Left lung (tissue), 10 donors: ENCODE measurements around the gene CCDC33. TPM values are rescaled to one million over a fixed set of nuclear protein-coding genes. Genes with fewer than 3 reads are reported as not detected.
A peak's percentile ranks its signal among the peaks of the same experiment; 100 is the strongest.

Experiments used
- ATAC-seq: fragments of 200-7000 bp; cut with Tn5 transposase; one replicate; pipeline ENCODE4 v1.9.1; 2020; ENCODE audit warnings: moderate library complexity
- DNase-seq, 4 donors: peaks; one replicate each; pipeline ENCODE4 v3.0.0-alpha.2; 2013 to 2020
- H3K27ac ChIP-seq, 2 donors: fragments of 200-600 bp; sonication (generic) in 1 of 2; one replicate each; pipeline versions ENCODE4 v1.5.0 to v1.8.0; 2020 to 2021
- H3K27me3 ChIP-seq, 2 donors: fragments of 200-600 bp; sonication (generic) in 1 of 2; one replicate each; pipeline versions ENCODE4 v1.5.0 to v1.8.0; 2020 to 2021
- H3K36me3 ChIP-seq, 2 donors: fragments of 200-600 bp; sonication (generic) in 1 of 2; one replicate each; pipeline versions ENCODE4 v1.5.0 to v1.8.0; 2020 to 2021
- H3K4me1 ChIP-seq, 2 donors: fragments of 200-600 bp; one replicate each; pipeline ENCODE4 v1.8.0; 2021
- H3K4me3 ChIP-seq, 2 donors: fragments of 200-600 bp; sonication (generic) in 1 of 2; one replicate each; pipeline versions ENCODE4 v1.5.0 to v1.8.0; 2020 to 2021; ENCODE audit warnings: mild to moderate bottlenecking in 1 of 2
- H3K9me3 ChIP-seq, 2 donors: fragments of 200-600 bp; sonication (generic) in 1 of 2; one replicate each; pipeline versions ENCODE4 v1.5.0 to v1.8.0; 2020 to 2021
- intact Hi-C, 2 donors: fragments of 100-400 bp; cut with DNase I; formaldehyde crosslinking; loops; one replicate each; pipeline versions ENCODE4 v1.11.2 to v1.14.2; 2022
- polyA plus RNA-seq, 6 donors: library from polyadenylated mRNA; unstranded; fragments of 120-200 nt; gene quantifications; one replicate each; pipeline ENCODE4 v1.2.1, GENCODE V29; 2013; ENCODE audit not compliant: insufficient read length in 6 of 6
- total RNA-seq, 2 donors: library from RNA; stranded (reverse); fragmentation: NEBNext Ultra II Directional; extraction: Animal tissue kit (Norgen Biotek cat#: 25700); gene quantifications; one replicate each; pipeline ENCODE4 v1.2.1, GENCODE V29; 2021
- TF ChIP-seq, protein P1 (sequence below), 2 donors: fragments of 200-600 bp; sonication (generic) in 1 of 2; IDR thresholded peaks; one replicate each; pipeline versions ENCODE4 v1.5.0 to v1.8.0; 2021; ENCODE audit warnings: antibody characterized with exemption in 2 of 2
- donor health status: DM: no; HTN: yes; CAD: no.
- donor health status: DM: no; HTN: no; CAD: no.

Gene CCDC33
- total and polyA plus RNA-seq, 8 donors = 1.00 to 3.2 (median 1.9) TPM; not detected in 1

DNA sequence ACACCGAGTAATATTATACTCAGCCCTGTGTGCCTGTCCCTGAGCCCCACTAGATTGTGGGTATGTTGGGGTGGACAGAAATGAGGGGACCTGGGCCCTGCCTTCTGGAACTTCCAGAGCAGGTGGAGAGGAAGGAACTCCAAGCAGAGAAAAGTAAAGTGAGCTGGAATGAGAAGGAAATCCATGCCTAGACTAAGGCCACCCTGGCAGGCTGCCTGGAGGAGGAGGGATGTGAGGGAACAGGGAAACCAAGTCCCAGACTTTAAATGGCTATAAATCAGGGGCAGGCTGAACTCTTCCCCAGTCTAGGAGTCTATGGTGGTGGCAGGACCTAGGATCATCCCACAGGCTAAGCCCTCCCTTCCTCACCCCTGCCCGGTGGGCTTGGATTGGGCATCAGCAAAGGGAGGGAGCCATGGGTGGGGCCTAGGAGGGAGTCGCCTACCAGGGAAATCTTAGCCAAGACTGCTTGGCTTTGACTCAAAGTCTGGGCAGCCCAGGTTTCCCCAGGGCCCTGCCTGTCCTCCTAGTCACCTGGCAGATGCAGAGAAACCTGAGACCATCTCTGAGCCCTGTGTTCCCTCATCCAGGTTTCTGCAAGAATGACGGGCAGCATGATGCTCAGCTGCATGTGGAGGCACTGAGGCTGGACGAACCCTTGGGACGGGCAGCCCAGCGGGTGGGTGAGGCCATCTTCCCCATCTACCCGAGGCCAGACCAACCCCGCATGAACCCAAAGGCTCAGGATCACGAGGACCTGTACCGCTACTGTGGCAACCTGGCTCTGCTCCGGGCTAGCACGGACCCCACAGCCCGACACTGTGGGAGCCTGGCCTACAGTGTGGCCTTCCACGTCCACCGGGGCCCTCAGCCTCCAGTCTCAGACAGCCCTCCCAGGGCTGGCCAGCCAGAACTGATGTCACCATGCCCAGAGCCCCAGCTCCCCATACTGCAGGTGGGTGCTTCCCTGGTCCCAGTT, 17.9 kb upstream of the CCDC33 start:
- intact Hi-C loops = no loop called here
- DNase-seq (no peak), ATAC-seq (no peak)
- H3K4me1 ChIP-seq = no peaks in the 10 kb centered on the region
- H3K9me3 ChIP-seq = no peaks in the 10 kb centered on the region
- H3K27me3 ChIP-seq = peaks cover 0 to 30% of the 10 kb centered on the region in 2 donors
- TF ChIP-seq, protein P1, sequence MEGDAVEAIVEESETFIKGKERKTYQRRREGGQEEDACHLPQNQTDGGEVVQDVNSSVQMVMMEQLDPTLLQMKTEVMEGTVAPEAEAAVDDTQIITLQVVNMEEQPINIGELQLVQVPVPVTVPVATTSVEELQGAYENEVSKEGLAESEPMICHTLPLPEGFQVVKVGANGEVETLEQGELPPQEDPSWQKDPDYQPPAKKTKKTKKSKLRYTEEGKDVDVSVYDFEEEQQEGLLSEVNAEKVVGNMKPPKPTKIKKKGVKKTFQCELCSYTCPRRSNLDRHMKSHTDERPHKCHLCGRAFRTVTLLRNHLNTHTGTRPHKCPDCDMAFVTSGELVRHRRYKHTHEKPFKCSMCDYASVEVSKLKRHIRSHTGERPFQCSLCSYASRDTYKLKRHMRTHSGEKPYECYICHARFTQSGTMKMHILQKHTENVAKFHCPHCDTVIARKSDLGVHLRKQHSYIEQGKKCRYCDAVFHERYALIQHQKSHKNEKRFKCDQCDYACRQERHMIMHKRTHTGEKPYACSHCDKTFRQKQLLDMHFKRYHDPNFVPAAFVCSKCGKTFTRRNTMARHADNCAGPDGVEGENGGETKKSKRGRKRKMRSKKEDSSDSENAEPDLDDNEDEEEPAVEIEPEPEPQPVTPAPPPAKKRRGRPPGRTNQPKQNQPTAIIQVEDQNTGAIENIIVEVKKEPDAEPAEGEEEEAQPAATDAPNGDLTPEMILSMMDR (IDR thresholded peaks at IDR 0.05) = no peak
- H3K4me3 ChIP-seq = no peak overlapping the region
- no peaks in the 10 kb centered on the region for H3K36me3 ChIP-seq
- no peak overlapping the region for H3K27ac ChIP-seq

DNA sequence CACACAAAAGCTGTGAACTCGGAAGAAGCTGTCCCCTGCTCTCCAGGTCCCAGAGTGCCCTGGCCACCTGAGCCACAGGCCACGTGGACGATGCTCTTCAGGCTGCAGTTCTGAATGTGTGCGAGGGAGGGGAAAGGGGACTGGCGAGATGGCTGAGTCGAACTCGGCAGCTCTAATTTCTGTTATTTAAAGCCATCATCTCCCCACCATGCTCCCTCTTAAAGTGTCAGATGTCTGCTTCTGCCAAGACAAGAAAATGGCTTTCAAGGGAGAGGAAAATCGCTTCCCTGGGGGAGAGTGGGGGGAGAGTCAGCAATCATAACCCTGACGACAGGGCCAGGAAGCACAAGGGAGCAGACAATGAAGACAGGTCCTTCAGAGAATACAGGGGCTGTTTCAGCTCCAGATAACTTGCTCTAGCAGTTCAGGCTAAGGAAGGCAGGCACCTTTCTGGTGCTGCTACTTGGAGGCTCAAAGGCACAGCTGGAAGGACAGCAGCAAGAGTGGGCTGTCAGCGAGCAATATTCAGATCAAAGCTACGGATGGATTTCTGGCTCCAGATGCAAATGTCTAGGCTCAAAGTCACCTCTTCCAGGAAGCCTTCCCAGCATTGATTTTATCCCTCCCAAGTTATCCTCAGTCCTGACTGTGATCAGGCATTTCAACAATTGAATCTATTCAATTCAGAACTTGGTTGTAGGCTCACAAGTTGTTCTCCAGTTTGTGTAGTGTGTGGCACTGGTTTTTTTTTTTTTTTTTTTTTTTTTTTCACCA, 15.5 kb upstream of the CCDC33 start:
- intact Hi-C loops = no loop called here
- ATAC-seq = no peak
- Histone ChIP-seq H3K36me3 (no peaks in the 10 kb centered on the region), H3K27ac (no peak overlapping the region), H3K9me3 (no peaks in the 10 kb centered on the region), H3K4me1 (no peaks in the 10 kb centered on the region), H3K4me3 (no peak overlapping the region), H3K27me3 (peaks cover 0 to 45% of the 10 kb centered on the region in 2 donors)
- DNase-seq = no peak
- TF ChIP-seq, protein P1 (IDR thresholded peaks at IDR 0.05) = no peak

DNA sequence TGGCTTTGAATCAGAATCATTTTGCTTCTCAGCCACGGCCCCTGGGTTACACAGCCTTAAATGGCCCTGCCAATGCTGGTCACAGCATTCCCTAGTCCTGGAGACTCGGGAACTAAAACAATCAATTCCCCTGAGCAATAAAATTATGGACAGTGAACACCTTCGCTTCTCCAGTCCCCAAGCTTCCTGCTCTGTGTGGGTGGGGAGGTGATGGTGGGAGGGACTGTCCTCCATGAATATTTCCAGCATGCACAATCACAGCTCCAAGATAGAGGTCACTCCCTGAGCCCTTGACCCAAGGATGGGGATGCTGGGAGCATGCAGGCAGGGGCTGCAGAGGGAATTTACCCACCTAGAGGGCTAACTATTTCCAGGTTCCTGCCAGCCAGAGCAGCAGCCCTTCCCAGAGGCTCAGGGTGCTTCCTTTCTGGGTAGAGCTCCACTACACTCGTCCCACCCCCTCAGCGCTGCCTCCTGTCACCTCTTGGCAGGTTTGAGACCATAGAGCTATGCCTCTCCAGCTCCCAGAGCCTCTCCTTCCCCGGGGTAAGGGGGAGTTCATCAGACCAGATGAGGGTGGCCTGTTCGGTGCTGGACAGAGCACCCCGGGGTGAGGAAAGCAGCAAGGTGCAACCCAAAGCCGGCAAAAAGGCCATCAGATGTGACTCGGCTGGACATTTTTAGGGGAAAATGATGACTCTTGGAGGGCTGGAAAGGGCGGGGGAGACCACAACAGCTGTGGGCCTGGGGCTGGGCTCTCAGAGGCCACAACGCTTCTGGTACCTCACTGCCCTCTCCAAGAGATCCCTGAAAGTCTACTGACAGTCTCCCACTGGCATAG, 14.5 kb upstream of the CCDC33 start:
- Histone ChIP-seq H3K27ac (no peak overlapping the region), H3K27me3 (peaks cover 0 to 45% of the 10 kb centered on the region in 2 donors), H3K4me1 (no peaks in the 10 kb centered on the region), H3K4me3 (no peak overlapping the region), H3K9me3 (no peaks in the 10 kb centered on the region), H3K36me3 (no peaks in the 10 kb centered on the region)
- intact Hi-C loops = no loop called here
- ATAC-seq = no peak
- peak in 1 of 4 donors; percentile 20 for DNase-seq
- TF ChIP-seq, protein P1 (IDR thresholded peaks at IDR 0.05) = no peak

DNA sequence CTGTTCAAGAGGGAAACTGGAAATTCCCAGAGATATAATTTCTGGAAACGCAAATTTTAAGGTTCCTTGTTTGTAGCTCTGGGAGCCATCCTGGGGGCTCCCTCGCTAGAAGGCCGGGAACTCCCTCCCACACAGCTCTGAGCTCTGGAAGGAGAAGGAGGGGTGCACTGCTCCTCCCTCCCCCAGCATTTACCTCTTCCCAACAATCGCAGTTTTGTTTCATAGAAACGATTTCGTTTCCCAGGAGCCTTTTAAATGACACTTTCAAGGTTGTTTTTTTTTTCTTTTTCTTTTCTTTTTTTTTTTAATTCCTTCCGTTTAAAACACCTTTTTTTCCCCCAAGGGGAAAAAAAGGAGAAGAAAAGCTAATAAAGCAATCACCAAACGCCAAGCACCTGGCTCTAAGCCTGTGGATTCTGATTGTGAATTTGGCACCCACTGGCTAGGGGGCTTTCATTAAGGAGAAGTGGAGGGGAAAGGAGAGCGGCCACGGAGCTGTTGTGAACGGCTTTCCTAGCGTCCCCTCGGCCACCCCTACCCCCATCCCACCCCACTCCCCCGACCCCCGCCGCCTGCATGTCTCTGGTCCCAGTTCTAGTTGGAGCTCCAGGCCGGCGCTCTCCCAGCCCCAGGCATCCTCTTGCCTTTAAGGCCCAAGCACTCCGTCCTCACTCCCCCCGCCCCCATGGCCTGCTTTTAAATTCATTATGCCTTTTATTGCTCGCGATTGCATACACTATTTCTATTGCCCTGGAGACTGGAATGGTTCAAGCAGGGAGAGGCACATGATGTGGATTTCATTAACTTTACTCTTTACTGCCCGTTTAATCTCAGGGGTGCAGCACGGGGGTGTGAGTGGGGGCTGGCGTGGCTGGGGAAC, 13.6 kb upstream of the CCDC33 start:
- DNase-seq = peak in 1 of 4 donors; percentile 30
- Histone ChIP-seq H3K36me3 (no peaks in the 10 kb centered on the region), H3K4me3 (no peak overlapping the region), H3K27ac (no peak overlapping the region), H3K9me3 (no peaks in the 10 kb centered on the region), H3K4me1 (no peaks in the 10 kb centered on the region), H3K27me3 (peaks cover 0 to 45% of the 10 kb centered on the region in 2 donors)
- TF ChIP-seq, protein P1 (IDR thresholded peaks at IDR 0.05) = no peak
- no peak for ATAC-seq
- intact Hi-C loops = no loop called here
